K562 (cell line): Measurements from ENCODE around the gene DAG1. TPM values are rescaled to one million over a fixed set of nuclear protein-coding genes. Genes with fewer than 3 reads are reported as not detected.

Source experiments
- ATAC-seq: fragments of 200-7000 bp; cut with Tn5 transposase; 3 replicates; pipeline ENCODE4 v1.9.1; 2020; ENCODE audit warnings: moderate library complexity
- BruUV-seq: library from RNA; stranded (reverse); fragments of 400-500 nt; replicated peaks from 2 replicates; lab custom pipeline; 2021; lab: Mats Ljungman, UMichigan
- CTCF ChIA-PET: fragments of 300-600 bp; formaldehyde crosslinking; extraction: SDS; loops from one replicate; lab custom pipeline; 2021; ENCODE audit warnings: low intra/inter-chr PET ratio; lab: Yijun Ruan, JAX
- POLR2A ChIA-PET: fragments of 300-600, 350-650 bp; sonication (Branson Sonifier 250); formaldehyde crosslinking; extraction: SDS; loops from one replicate; lab custom pipeline; 2021; ENCODE audit warnings: antibody characterized with exemption, inconsistent platforms; lab: Yijun Ruan, JAX
- DNase-seq, 4 experiments: peaks; one replicate each; pipeline versions ENCODE4 v3.0.0 to v3.0.0-alpha.2; 2011 to 2018; ENCODE audit warnings: low spot score in 3 of 4, mixed read lengths in 3 of 4; ENCODE audit errors: extremely low read depth in 1 of 4
- FAIRE-seq: peaks from 2 replicates; lab custom pipeline; 2011; peaks lifted over from hg19 to GRCh38; lab: Jason Lieb, UNC
- H2AFZ ChIP-seq: 2 replicates; pipeline ENCODE4 v1.6.0; 2011; ENCODE audit warnings: low read depth, low read length, control low read depth, inconsistent platforms
- H3K27ac ChIP-seq: fragments of 200-600 bp; 3 replicates; pipeline ENCODE4 v1.8.0; 2011; ENCODE audit warnings: low read depth, mild to moderate bottlenecking, control low read depth, inconsistent platforms, low read length, moderate library complexity, mixed read lengths; ENCODE audit errors: extremely low read depth
- H3K27me3 ChIP-seq, 2 experiments: fragments of 300-600 bp in 1 of 2; 2 replicates in 1 of 2; 3 replicates in 1 of 2; pipeline versions ENCODE4 v1.6.0 to v1.8.0; 2011; ENCODE audit warnings: inconsistent platforms in 2 of 2, low read length in 2 of 2, mild to moderate bottlenecking in 1 of 2, mixed read lengths in 1 of 2, moderate library complexity in 1 of 2; ENCODE audit not compliant: control insufficient read depth in 2 of 2, insufficient read depth in 2 of 2
- H3K36me3 ChIP-seq: fragments of 300-600 bp; 3 replicates; pipeline ENCODE4 v1.8.0; 2011; ENCODE audit warnings: mild to moderate bottlenecking, low read length, inconsistent platforms; ENCODE audit not compliant: control insufficient read depth, insufficient read depth
- H3K4me1 ChIP-seq, 2 experiments: fragments of 200-600 bp in 1 of 2; replicated peaks in 1 of 2; 2 replicates in 1 of 2; 3 replicates in 1 of 2; pipeline versions ENCODE4 v1.5.1 to v1.8.0; 2011; ENCODE audit warnings: inconsistent platforms in 2 of 2, low read length in 2 of 2, mild to moderate bottlenecking in 1 of 2, mixed read lengths in 1 of 2, moderate library complexity in 1 of 2; ENCODE audit not compliant: control insufficient read depth in 2 of 2, insufficient read depth in 2 of 2
- H3K4me2 ChIP-seq: 2 replicates; pipeline ENCODE4 v1.6.1; 2011; ENCODE audit warnings: low read length, control low read depth, inconsistent platforms, mixed read lengths; ENCODE audit not compliant: insufficient read depth
- H3K4me3 ChIP-seq: fragments of 200-600 bp; sonication (generic), shearing (Covaris generic); 2 replicates; pipeline ENCODE4 v1.5.1; 2016; ENCODE audit warnings: control low read depth, inconsistent platforms
- H3K79me2 ChIP-seq: fragments of 200-600 bp; 3 replicates; pipeline ENCODE4 v1.8.0; 2011; ENCODE audit warnings: low read length, inconsistent platforms; ENCODE audit not compliant: control insufficient read depth, insufficient read depth
- H3K9ac ChIP-seq, 2 experiments: 2 replicates each; pipeline versions ENCODE4 v1.6.0 to v1.6.1; 2011; ENCODE audit warnings: low read depth in 2 of 2, low read length in 2 of 2, control low read depth in 1 of 2, inconsistent platforms in 1 of 2, mild to moderate bottlenecking in 1 of 2, mixed read lengths in 1 of 2; ENCODE audit not compliant: insufficient read depth in 1 of 2
- H3K9me1 ChIP-seq: one replicate; pipeline ENCODE4 v1.6.0; 2011; ENCODE audit warnings: inconsistent platforms, mild to moderate bottlenecking, low read length, moderate library complexity; ENCODE audit not compliant: control insufficient read depth, insufficient read depth
- H3K9me3 ChIP-seq: replicated peaks from 2 replicates; pipeline ENCODE4 v1.5.1; 2011; ENCODE audit warnings: low read depth, low read length, inconsistent platforms; ENCODE audit not compliant: control insufficient read depth, insufficient read depth
- H4K20me1 ChIP-seq: replicated peaks from 2 replicates; pipeline ENCODE4 v1.6.1; 2011; ENCODE audit warnings: low read length, inconsistent platforms, mixed read lengths; ENCODE audit not compliant: control insufficient read depth, insufficient read depth
- ELF2 ChIP-seq: fragments of 250-450 bp; sonication (Bioruptor Pico); IDR thresholded peaks from 2 replicates; pipeline ENCODE4 v1.5.0; 2021; ENCODE audit warnings: mild to moderate bottlenecking
- EP400 ChIP-seq: fragments of 450-650 bp; IDR thresholded peaks from 2 replicates; pipeline ENCODE4 v1.6.1; 2017; ENCODE audit warnings: antibody characterized with exemption, mild to moderate bottlenecking, moderate library complexity
- ETV1 ChIP-seq: fragments of 450-650 bp; conservative IDR thresholded peaks from 2 replicates; pipeline ENCODE4 v1.6.1; 2016; ENCODE audit warnings: missing genetic modification characterization, control low read depth, low read depth, missing compliant biosample characterization
- GTF2A2 ChIP-seq: IDR thresholded peaks from 2 replicates; pipeline ENCODE4 v1.6.1; 2016; ENCODE audit warnings: mild to moderate bottlenecking, missing genetic modification characterization, missing compliant biosample characterization
- RBBP5 ChIP-seq: fragments of 200-600 bp; sonication (generic); IDR thresholded peaks from 2 replicates; pipeline ENCODE4 v1.6.1; 2012; ENCODE audit warnings: borderline replicate concordance, mild to moderate bottlenecking, low read length, control low read depth, inconsistent platforms; ENCODE audit not compliant: insufficient read depth, poor library complexity, severe bottlenecking
- TEAD1 ChIP-seq, 2 experiments: fragments of 450-650 bp in 1 of 2; sonication (generic) in 1 of 2; formaldehyde crosslinking; IDR thresholded peaks; 2 replicates each; pipeline versions ENCODE4 v1.4.0 to v1.8.0; 2020 to 2022; ENCODE audit warnings: mild to moderate bottlenecking in 2 of 2, missing genetic modification reagents in 1 of 2
- THAP12 ChIP-seq: fragments of 250-450 bp; sonication (Bioruptor Pico); IDR thresholded peaks from 2 replicates; pipeline ENCODE4 v1.9.0; 2021; ENCODE audit warnings: mild to moderate bottlenecking, inconsistent platforms
- TRIM24 ChIP-seq, 2 experiments: fragments of 450-650 bp; IDR thresholded peaks; 2 replicates each; pipeline ENCODE4 v1.6.1; 2016
- ZBTB34 ChIP-seq: fragments of 250-450 bp; sonication (Bioruptor Pico); IDR thresholded peaks from 2 replicates; pipeline ENCODE4 v1.8.0; 2021; ENCODE audit warnings: mild to moderate bottlenecking, moderate library complexity
- ZNF592 ChIP-seq: fragments of 450-650 bp; IDR thresholded peaks from 2 replicates; pipeline ENCODE4 v1.6.1; 2017; ENCODE audit warnings: antibody characterized with exemption, mild to moderate bottlenecking
- WGBS: fragments of 100-300 bp; shearing (Covaris generic); methylation state at CpG from one replicate; pipeline ENCODE4 v1.1.6; 2016; ENCODE audit warnings: low coverage, mixed read lengths; ENCODE audit not compliant: insufficient coverage; ENCODE audit errors: missing lambda C conversion rate; 5-methylcytosine and 5-hydroxymethylcytosine counted together
- in situ Hi-C: fragments of 300-500 bp; cut with MboI; formaldehyde crosslinking; loops from 4 replicates; pipeline ENCODE4 v1.15.0; 2018; ENCODE audit warnings: inconsistent platforms, mixed read lengths
- intact Hi-C: fragments of 100-400 bp; cut with micrococcal nuclease; formaldehyde crosslinking; loops from 2 replicates; pipeline ENCODE4 v1.14.2; 2022
- polyA plus RNA-seq, 8 experiments: library from polyadenylated mRNA; depleted of rRNA in 4 of 8; stranded (reverse) in 5 of 8; unstranded in 3 of 8; fragments of >200 nt; fragmentation: Nextera tagmentation in 2 of 8; fragmentation: Illumina TruSeq in 1 of 8; extraction: Ambion mirVana in 2 of 8; extraction: Trizol in 1 of 8; gene quantifications; 2 replicates each; pipeline versions ENCODE4 v1.2.1 to v1.2.3, GENCODE V29; 2011 to 2014; ENCODE audit warnings: inconsistent platforms in 1 of 8, missing spikeins in 1 of 8
- total RNA-seq, 7 experiments: library from RNA; depleted of rRNA in 6 of 7; stranded (reverse); fragments of >200 nt in 6 of 7; fragmentation: Illumina TruSeq in 2 of 7; extraction: Trizol in 2 of 7; gene quantifications; 2 replicates each; pipeline versions ENCODE4 v1.2.1 to v1.2.3, GENCODE V29; 2011 to 2021; ENCODE audit warnings: low replicate concordance in 1 of 7

Gene DAG1
- total and polyA plus RNA-seq, 9 of the 15 experiments (the other 6 are each of a cell fraction or from before 2014, with no cell fraction given), result 0.29 to 19.6 (median 8.2) TPM

GRCh38 chr3:49469037-49469935, 781 bp upstream of the DAG1 start:
- ChIA-PET CTCF (interaction anchor here (0.6 kb wide), 1 partner anchor 319 kb away, joined by 3 read pairs; no protein-coding TSS in a partner anchor), POLR2A (interaction anchor here (0.6 to 2.0 kb wide), 6 partner anchors 15 to 601 kb away, joined by 3 to 5 read pairs (median 4); partner anchors contain the start of genes IP6K1 and RHOA)
- TSS peak; percentile 90 for BruUV-seq
- Histone ChIP-seq H3K36me3 (no peaks in the 10 kb centered on the region; the same call in 2 of the 3 replicates), H3K27ac (peak overlapping the region; percentile 92), H3K4me1 (peaks cover 31 to 42% of the 10 kb centered on the region in 2 experiments), H3K79me2 (peaks cover 37% of the 10 kb centered on the region), H4K20me1 (no peaks in the 10 kb centered on the region), H3K4me2 (peak overlapping the region; percentile 88), H2AFZ (peak overlapping the region; percentile 91), H3K9me3 (no peaks in the 10 kb centered on the region), H3K4me3 (peak overlapping the region; percentile 45), H3K27me3 (no peaks in the 10 kb centered on the region), H3K9ac (peak overlapping the region; percentile 73 to 86), H3K9me1 (no peaks in the 10 kb centered on the region)
- FAIRE-seq (peak; percentile 76), ATAC-seq (peak; percentile 6; the same call in 2 of the 3 replicates), DNase-seq (peak; percentile 28 to 68 (median 32))
- WGBS, result 4% methylated on average over 20 of the region's 23 CpGs
- intact Hi-C loops, result no loop called here
- in situ Hi-C loops, result no loop called here
- TF ChIP-seq TRIM24 (IDR thresholded peaks at IDR 0.05) (0 out of 4 replicates have a peak, but pooled peaks of 1 of the 2 experiments have one; percentile 26), THAP12 (CRISPR knock-in tag) (no peak), TEAD1 (CRISPR knock-in tag; IDR thresholded peaks at IDR 0.05) (peak; percentile 38 to 50; a peak in 1 of 4 replicates), ZBTB34 (CRISPR knock-in tag) (no peak), ZNF592 (peak; percentile 27), RBBP5 (peak; percentile 21), ETV1 (tag) (0 out of 2 replicates have a peak, but pooled peaks have one; percentile 10), ELF2 (no peak), GTF2A2 (tag) (no peak), EP400 (peak; percentile 7; the same call in 1 of the 2 replicates)
